WI38 (cell line): ENCODE measurements around the gene LARP4.

ENCODE experiments used
- H3K4me3 ChIP-seq: 2 replicates; pipeline ENCODE4 v1.5.1; 2011; ENCODE audit warnings: low read depth, mild to moderate bottlenecking, control low read depth, low read length
- CTCF ChIP-seq: IDR thresholded peaks from 2 replicates; pipeline ENCODE4 v1.5.1; 2012; ENCODE audit warnings: low read depth, mild to moderate bottlenecking, control low read depth, low read length

Gene LARP4

GRCh38 chr12:50452795-50453194 lies 52.1 kb downstream of the LARP4 start:
- TF ChIP-seq CTCF = no peak
- no peak overlapping the region for H3K4me3 ChIP-seq

- no peak overlapping the region for H3K4me3 ChIP-seq
- TF ChIP-seq CTCF = no peak
These were observed 53.2 kb downstream of the LARP4 start for GRCh38 chr12:50453872-50454271.

- H3K4me3 ChIP-seq = no peak overlapping the region
- TF ChIP-seq CTCF = no peak
These were observed 57.9 kb downstream of the LARP4 start for GRCh38 chr12:50458606-50459005.

GRCh38 chr12:50467439-50467838 lies 66.8 kb downstream of the LARP4 start:
- TF ChIP-seq CTCF = no peak
- no peak overlapping the region for H3K4me3 ChIP-seq

GRCh38 chr12:50477241-50477832 lies 76.7 kb downstream of the LARP4 start:
- H3K4me3 ChIP-seq = no peak overlapping the region
- no peak for TF ChIP-seq CTCF

- no peak overlapping the region for H3K4me3 ChIP-seq
- TF ChIP-seq CTCF = no peak
These were observed 81.9 kb downstream of the LARP4 start for GRCh38 chr12:50482571-50482970.

GRCh38 chr12:50483488-50483887 lies 82.8 kb downstream of the LARP4 start:
- no peak overlapping the region for H3K4me3 ChIP-seq
- no peak for TF ChIP-seq CTCF
